H1 (cell line): ENCODE results near the gene KCNQ1. TPM values are rescaled to one million over a fixed set of nuclear protein-coding genes. Genes with fewer than 3 reads are reported as not detected.

Experiments
- CTCF ChIA-PET: fragments of 300-600 bp; sonication (Branson Sonifier 250); formaldehyde crosslinking; loops from one replicate; lab custom pipeline; 2021; ENCODE audit not compliant: partially characterized antibody; lab: Charles Lee
- POLR2A ChIA-PET: fragments of 300-600 bp; sonication (Branson Sonifier 250); formaldehyde crosslinking; loops from one replicate; lab custom pipeline; 2021; ENCODE audit warnings: inconsistent platforms; ENCODE audit not compliant: partially characterized antibody; lab: Charles Lee
- DNase-seq, 2 experiments: peaks; one replicate each; pipeline versions ENCODE4 v3.0.0 to v3.0.0-alpha.2; 2010 to 2022; ENCODE audit warnings: low spot score in 2 of 2, low read depth in 1 of 2, mixed read lengths in 1 of 2
- FAIRE-seq: peaks from 2 replicates; lab custom pipeline; 2011; peaks lifted over from hg19 to GRCh38; lab: Jason Lieb, UNC
- H2AFZ ChIP-seq: 2 replicates; pipeline ENCODE4 v1.8.1; 2012; ENCODE audit warnings: low read length, inconsistent platforms
- H2AK5ac ChIP-seq: 2 replicates; pipeline ENCODE4 v1.6.1; 2013; ENCODE audit warnings: low read depth, low read length
- H2BK120ac ChIP-seq: replicated peaks from 2 replicates; pipeline ENCODE3; 2013; ENCODE audit warnings: low read depth, low read length, inconsistent platforms
- H2BK12ac ChIP-seq: 2 replicates; pipeline ENCODE4 v1.6.1; 2013; ENCODE audit warnings: low read depth, low read length
- H2BK15ac ChIP-seq: 2 replicates; pipeline ENCODE4 v1.6.1; 2013; ENCODE audit warnings: low read length
- H2BK20ac ChIP-seq: 2 replicates; pipeline ENCODE4 v1.6.1; 2013; ENCODE audit warnings: low read length
- H2BK5ac ChIP-seq: 2 replicates; pipeline ENCODE4 v1.6.1; 2013; ENCODE audit warnings: low read depth, low read length
- H3K14ac ChIP-seq: 2 replicates; pipeline ENCODE4 v1.6.1; 2013; ENCODE audit warnings: inconsistent platforms; ENCODE audit not compliant: insufficient read length
- H3K18ac ChIP-seq: 2 replicates; pipeline ENCODE4 v1.6.1; 2013; ENCODE audit warnings: low read length; ENCODE audit errors: extremely low read depth
- H3K23ac ChIP-seq: 2 replicates; pipeline ENCODE4 v1.6.1; 2013; ENCODE audit warnings: inconsistent platforms; ENCODE audit not compliant: insufficient read length
- H3K23me2 ChIP-seq: 2 replicates; pipeline ENCODE4 v1.6.1; 2013; ENCODE audit warnings: low read depth, low read length
- H3K27ac ChIP-seq: 2 replicates; pipeline ENCODE4 v1.6.1; 2011; ENCODE audit warnings: low read depth, low read length, inconsistent platforms
- H3K27me3 ChIP-seq, 4 experiments: replicated peaks in 1 of 4; 1 replicate in 1 of 4; 2 replicates in 3 of 4; pipeline versions ENCODE4 v1.6.1 to v1.8.1; 2011 to 2013; ENCODE audit warnings: low read length in 3 of 4, mild to moderate bottlenecking in 3 of 4, inconsistent platforms in 2 of 4, mixed read lengths in 2 of 4, moderate library complexity in 1 of 4; ENCODE audit not compliant: control insufficient read depth in 3 of 4, insufficient read depth in 3 of 4; ENCODE audit errors: extremely low read depth in 1 of 4
- H3K36me3 ChIP-seq, 4 experiments: 2 replicates each; pipeline versions ENCODE4 v1.6.1 to v1.8.1; 2011 to 2013; ENCODE audit warnings: mild to moderate bottlenecking in 4 of 4, low read length in 3 of 4, moderate library complexity in 2 of 4, control low read depth in 1 of 4, inconsistent platforms in 1 of 4; ENCODE audit not compliant: insufficient read depth in 4 of 4, control insufficient read depth in 2 of 4
- H3K4ac ChIP-seq: replicated peaks from 2 replicates; pipeline ENCODE3; 2013; ENCODE audit warnings: low read length, low read depth, mixed read lengths, inconsistent platforms; ENCODE audit not compliant: insufficient read length
- H3K4me1 ChIP-seq, 4 experiments: replicated peaks in 1 of 4; 1 replicate in 1 of 4; 2 replicates in 3 of 4; pipeline versions ENCODE4 v1.6.1 to v1.8.1; 2011 to 2013; ENCODE audit warnings: low read length in 3 of 4, inconsistent platforms in 2 of 4, mixed read lengths in 1 of 4; ENCODE audit not compliant: insufficient read depth in 4 of 4, control insufficient read depth in 3 of 4
- H3K4me2 ChIP-seq, 2 experiments: 2 replicates each; pipeline versions ENCODE4 v1.6.1 to v1.8.1; 2011 to 2013; ENCODE audit warnings: low read depth in 2 of 2, low read length in 2 of 2, control low read depth in 1 of 2, inconsistent platforms in 1 of 2, mild to moderate bottlenecking in 1 of 2; ENCODE audit not compliant: insufficient read depth in 1 of 2
- H3K4me3 ChIP-seq, 4 experiments: fragments of 200-600, 300-600 bp in 1 of 4; sonication (generic), shearing (Covaris generic), sonication (Bioruptor Twin) in 1 of 4; 2 replicates each; pipeline versions ENCODE4 v1.5.1 to v1.8.1; 2011 to 2016; ENCODE audit warnings: low read length in 4 of 4, low read depth in 3 of 4, control low read depth in 2 of 4, inconsistent platforms in 2 of 4, mild to moderate bottlenecking in 2 of 4, mixed read lengths in 1 of 4, moderate library complexity in 1 of 4; ENCODE audit not compliant: insufficient read depth in 2 of 4; ENCODE audit errors: extremely low read depth in 1 of 4
- H3K56ac ChIP-seq: replicated peaks from 2 replicates; pipeline ENCODE3; 2013; ENCODE audit warnings: low read depth, mild to moderate bottlenecking, mixed read lengths, low read length, inconsistent platforms; ENCODE audit not compliant: insufficient read length
- H3K79me1 ChIP-seq: 2 replicates; pipeline ENCODE4 v1.6.1; 2013; ENCODE audit warnings: low read depth, low read length, control low read depth
- H3K79me2 ChIP-seq, 2 experiments: 2 replicates each; pipeline versions ENCODE4 v1.6.1 to v1.8.1; 2012 to 2013; ENCODE audit warnings: low read length in 2 of 2, mild to moderate bottlenecking in 2 of 2, inconsistent platforms in 1 of 2; ENCODE audit not compliant: insufficient read depth in 2 of 2, control insufficient read depth in 1 of 2
- H3K9ac ChIP-seq, 4 experiments: replicated peaks in 1 of 4; 1 replicate in 1 of 4; 2 replicates in 3 of 4; pipeline versions ENCODE4 v1.6.1 to v1.8.1; 2011 to 2013; ENCODE audit warnings: low read depth in 3 of 4, low read length in 3 of 4, control low read depth in 2 of 4, mild to moderate bottlenecking in 2 of 4, moderate library complexity in 2 of 4, inconsistent platforms in 1 of 4; ENCODE audit errors: extremely low read depth in 1 of 4
- H3K9me3 ChIP-seq, 2 experiments: 2 replicates each; pipeline versions ENCODE4 v1.6.1 to v1.8.1; 2012 to 2013; ENCODE audit warnings: mild to moderate bottlenecking in 2 of 2, moderate library complexity in 2 of 2, control low read depth in 1 of 2, inconsistent platforms in 1 of 2, low read depth in 1 of 2, low read length in 1 of 2, mixed read lengths in 1 of 2; ENCODE audit not compliant: insufficient read depth in 2 of 2
- H4K20me1 ChIP-seq, 2 experiments: replicated peaks in 1 of 2; 2 replicates each; pipeline versions ENCODE3 to v1.8.1; 2011 to 2013; ENCODE audit warnings: inconsistent platforms in 2 of 2, low read length in 2 of 2, mild to moderate bottlenecking in 1 of 2; ENCODE audit not compliant: insufficient read depth in 2 of 2, control insufficient read depth in 1 of 2
- H4K5ac ChIP-seq: 2 replicates; pipeline ENCODE4 v1.6.1; 2013; ENCODE audit warnings: low read length, low read depth, mixed read lengths, inconsistent platforms; ENCODE audit not compliant: insufficient read length
- H4K8ac ChIP-seq: 2 replicates; pipeline ENCODE4 v1.8.0; 2013; ENCODE audit warnings: mild to moderate bottlenecking, moderate library complexity, low read length, inconsistent platforms; ENCODE audit not compliant: insufficient read depth; ENCODE audit errors: extremely low read depth
- H4K91ac ChIP-seq: replicated peaks from 2 replicates; pipeline ENCODE3; 2013; ENCODE audit warnings: low read length, mixed read lengths, inconsistent platforms; ENCODE audit not compliant: insufficient read length
- EGR1 ChIP-seq: IDR thresholded peaks from 2 replicates; pipeline ENCODE4 v1.6.1; 2011; ENCODE audit warnings: low read depth, low read length, borderline replicate concordance
- JUND ChIP-seq: IDR thresholded peaks from 2 replicates; pipeline ENCODE4 v1.6.1; 2011; ENCODE audit warnings: mild to moderate bottlenecking, improper control_type of control experiment, low read length
- MAX ChIP-seq: IDR thresholded peaks from 2 replicates; pipeline ENCODE4 v1.6.1; 2012; ENCODE audit warnings: inconsistent platforms
- SAP30 ChIP-seq: fragments of 300-600 bp; sonication (generic); IDR thresholded peaks from 2 replicates; pipeline ENCODE4 v1.7.1; 2012; ENCODE audit warnings: low read length, moderate library complexity, mild to moderate bottlenecking, inconsistent platforms; ENCODE audit not compliant: insufficient read depth, insufficient replicate concordance
- YY1 ChIP-seq: IDR thresholded peaks from 2 replicates; pipeline ENCODE4 v1.6.1; 2011; ENCODE audit warnings: low read depth, mild to moderate bottlenecking, low read length
- WGBS, 2 experiments: shearing (Covaris generic) in 1 of 2; methylation state at CpG; one replicate each; pipeline versions ENCODE4 v1.1.6 to v1.1.7; 2013 to 2015; ENCODE audit warnings: low lambda C conversion rate in 2 of 2, mixed read lengths in 2 of 2, inconsistent platforms in 1 of 2, low coverage in 1 of 2, missing lambda C conversion rate in 1 of 2; ENCODE audit not compliant: insufficient replicate concordance in 2 of 2, insufficient coverage in 1 of 2, insufficient read length in 1 of 2; ENCODE audit errors: extremely low coverage in 1 of 2, missing lambda C conversion rate in 1 of 2; 5-methylcytosine and 5-hydroxymethylcytosine counted together
- polyA plus RNA-seq, 7 experiments: library from polyadenylated mRNA; depleted of rRNA in 3 of 7; stranded (reverse) in 5 of 7; unstranded in 2 of 7; fragments of >200 nt in 5 of 7; fragments of 200-250 nt in 2 of 7; gene quantifications; 1 replicate in 5 of 7; 2 replicates in 1 of 7; 4 replicates in 1 of 7; pipeline versions ENCODE4 v1.2.1 to v1.2.3, GENCODE V29; 2011 to 2013; ENCODE audit warnings: missing spikeins in 2 of 7, mixed read lengths in 2 of 7
- total RNA-seq: library from RNA; stranded (reverse); fragmentation: NEBNext Ultra II Directional; extraction: Animal tissue kit (Norgen Biotek cat#: 25700); gene quantifications from 2 replicates; pipeline ENCODE4 v1.2.1, GENCODE V29; 2021

KCNQ1 gene
- total and polyA plus RNA-seq, 2 of the 8 experiments (the other 6 are each of a cell fraction or from before 2014, with no cell fraction given), result 1.9 to 2.0 TPM

DNA sequence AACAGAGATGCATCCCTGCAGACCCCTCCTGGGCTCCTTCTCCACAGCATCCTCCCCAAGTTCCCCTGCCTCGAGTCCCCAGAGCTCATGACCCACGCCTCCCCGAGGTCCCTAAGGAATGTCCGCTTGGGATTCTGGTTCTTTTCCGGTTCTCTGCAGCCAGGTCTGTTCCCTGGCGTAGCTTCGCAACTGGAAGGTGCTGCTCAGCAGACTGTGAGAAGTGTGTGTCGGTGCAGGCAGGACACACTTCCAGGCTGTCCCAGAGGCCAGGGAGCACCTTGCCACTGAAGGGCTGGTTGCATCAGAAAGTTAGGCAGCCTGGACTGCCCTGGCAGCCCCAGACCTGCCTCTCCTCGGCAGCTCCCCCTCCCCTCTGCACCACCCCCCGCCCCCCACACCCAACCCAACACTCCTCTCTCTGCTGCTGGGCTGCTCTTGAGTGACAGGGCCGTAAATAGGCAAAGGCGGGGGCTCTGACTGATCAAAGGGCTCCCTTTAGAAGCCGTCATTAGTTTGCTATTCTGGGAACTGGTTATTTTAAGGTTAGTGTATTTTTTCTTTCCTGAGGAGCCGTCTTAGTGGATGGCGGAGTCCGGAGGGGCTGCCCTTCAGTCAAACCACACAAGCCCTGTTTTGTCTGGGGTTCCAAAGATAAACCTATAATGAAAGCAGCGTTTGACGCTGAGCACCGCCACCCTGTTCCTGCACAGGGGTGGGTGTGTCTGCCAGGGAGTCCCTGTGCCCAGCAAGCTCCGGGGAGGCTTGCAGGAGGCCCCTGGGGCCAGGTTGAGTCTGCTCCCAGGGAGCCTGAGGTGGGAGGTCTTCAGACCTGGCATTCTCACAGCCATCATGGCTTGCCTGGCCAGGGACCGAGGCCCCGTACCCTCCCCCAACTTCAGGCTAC, 343.6 kb downstream of the KCNQ1 start:
- Histone ChIP-seq H2BK12ac (peak overlapping the region; percentile 32; the same call in 1 of the 2 replicates), H2BK120ac (no peak overlapping the region), H3K27ac (no peak overlapping the region), H3K79me2 (no peaks in the 10 kb centered on the region), H3K18ac (peak overlapping the region; percentile 66), H3K4me1 (peaks cover 0 to 16% (median 6%) of the 10 kb centered on the region in 4 experiments; a peak in 5 of 7 replicates), H4K91ac (peak overlapping the region; percentile 91), H4K5ac (peak overlapping the region; percentile 44), H3K23me2 (no peaks in the 10 kb centered on the region), H3K27me3 (peaks cover 0 to 41% (median 25%) of the 10 kb centered on the region in 4 experiments; a peak in 5 of 7 replicates), H3K23ac (no peak overlapping the region), H3K56ac (no peak overlapping the region), H2BK5ac (peak overlapping the region; percentile 28; the same call in 1 of the 2 replicates), H3K14ac (no peak overlapping the region), H3K4me3 (no peak overlapping the region), H4K20me1 (no peaks in the 10 kb centered on the region), H4K8ac (peak overlapping the region; percentile 57; the same call in 1 of the 2 replicates), H3K4me2 (peak overlapping the region in 1 of 2 experiments; percentile 30; a peak in 1 of 4 replicates), H2AFZ (peak overlapping the region; percentile 94; the same call in 1 of the 2 replicates), H3K9ac (no peak overlapping the region; a peak in 1 of 7 replicates), H2BK20ac (peak overlapping the region; percentile 13), H2AK5ac (no peak overlapping the region), H3K79me1 (no peaks in the 10 kb centered on the region), H3K4ac (no peak overlapping the region), H3K36me3 (no peaks in the 10 kb centered on the region), H3K9me3 (peaks cover 0 to 5% of the 10 kb centered on the region in 2 experiments; a peak in 1 of 4 replicates), H2BK15ac (peak overlapping the region; percentile 14; the same call in 1 of the 2 replicates)
- POLR2A ChIA-PET, result interaction anchor here (1.3 to 1.5 kb wide), 3 partner anchors 16 to 97 kb away, joined by 3 to 4 read pairs (median 4); partner anchors contain the start of gene CDKN1C
- FAIRE-seq (no peak), DNase-seq (peak in 1 of 2 experiments; percentile 52)
- CTCF ChIA-PET, result interaction anchor here (1.0 to 1.4 kb wide), 4 partner anchors 27 to 99 kb away, joined by 3 read pairs; no protein-coding TSS in a partner anchor
- TF ChIP-seq MAX (peak; percentile 45), SAP30 (no peak), YY1 (no peak), JUND (no peak), EGR1 (no peak)
- WGBS, 2 experiments, result 79% methylated on average over 20 of the region's 22 CpGs; no CpG with 5 or more reads in 1 of the 2 experiments
